Stimulated activated naive CD4-positive, alpha-beta T cell treated with Interleukin-2 at 50 U/mL for 16 hours (primary cell): ENCODE measurements around the gene LRRC42.

Experiments used
- DNase-seq: peaks from one replicate; lab custom pipeline; 2025; lab: John Stamatoyannopoulos, UW

Gene LRRC42, protein sequence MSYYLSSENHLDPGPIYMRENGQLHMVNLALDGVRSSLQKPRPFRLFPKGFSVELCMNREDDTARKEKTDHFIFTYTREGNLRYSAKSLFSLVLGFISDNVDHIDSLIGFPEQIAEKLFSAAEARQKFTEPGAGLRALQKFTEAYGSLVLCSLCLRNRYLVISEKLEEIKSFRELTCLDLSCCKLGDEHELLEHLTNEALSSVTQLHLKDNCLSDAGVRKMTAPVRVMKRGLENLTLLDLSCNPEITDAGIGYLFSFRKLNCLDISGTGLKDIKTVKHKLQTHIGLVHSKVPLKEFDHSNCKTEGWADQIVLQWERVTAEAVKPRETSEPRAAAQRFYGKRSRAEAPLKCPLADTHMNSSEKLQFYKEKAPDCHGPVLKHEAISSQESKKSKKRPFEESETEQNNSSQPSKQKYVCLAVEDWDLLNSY

DNA sequence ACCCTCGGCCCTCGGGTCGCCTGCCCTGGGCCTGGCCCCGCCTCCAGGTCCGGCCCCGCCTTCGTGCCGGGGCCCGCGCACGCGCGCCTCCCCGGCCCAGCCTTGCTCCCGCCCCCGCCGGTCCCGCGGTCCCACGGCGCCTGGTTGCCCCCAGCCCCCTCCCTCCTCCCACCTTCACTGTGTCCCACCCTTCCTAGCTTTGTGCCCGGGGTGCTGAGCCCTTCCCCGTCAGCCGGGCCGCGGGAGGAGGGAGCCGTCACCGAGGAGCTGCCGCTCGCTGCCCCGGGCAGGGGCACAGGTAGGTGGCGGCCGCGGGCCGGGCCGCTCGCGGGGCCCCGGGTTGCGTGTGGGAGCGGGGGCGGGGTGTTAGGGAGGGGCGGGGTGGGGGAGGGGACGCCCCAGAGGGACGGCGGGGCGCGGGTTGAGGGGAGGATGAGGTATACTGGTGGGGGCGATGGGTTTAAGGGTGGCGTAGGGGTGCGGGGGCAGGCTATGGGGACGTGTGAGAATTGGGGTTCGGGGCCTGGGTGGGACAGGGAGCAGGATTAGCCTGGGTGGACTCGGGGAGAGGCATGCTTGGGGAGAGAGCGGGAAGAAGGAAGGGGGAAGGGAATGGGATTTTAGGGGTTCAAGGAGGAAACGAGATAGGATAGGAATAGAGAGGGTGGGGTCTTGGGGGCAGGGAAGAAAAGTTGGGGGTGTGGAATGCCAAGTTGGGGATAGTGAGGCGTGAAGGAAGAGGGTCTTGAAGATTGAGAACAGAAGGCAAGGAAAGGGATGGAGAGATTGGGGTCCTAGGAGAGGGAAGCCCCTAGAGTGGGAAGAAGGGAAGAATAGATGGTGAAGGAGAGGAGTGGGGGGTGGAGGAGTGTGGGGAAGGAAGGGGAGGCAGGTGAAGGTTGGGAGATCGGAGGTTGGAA, at the start of gene LRRC42:
Gene LRRC42, plus strand, starts transcription at position 99 of the 920 bp plus-strand sequence. CDS start 5,650 bp downstream, outside the sequence.
- DNase-seq = peak; percentile 74

DNA sequence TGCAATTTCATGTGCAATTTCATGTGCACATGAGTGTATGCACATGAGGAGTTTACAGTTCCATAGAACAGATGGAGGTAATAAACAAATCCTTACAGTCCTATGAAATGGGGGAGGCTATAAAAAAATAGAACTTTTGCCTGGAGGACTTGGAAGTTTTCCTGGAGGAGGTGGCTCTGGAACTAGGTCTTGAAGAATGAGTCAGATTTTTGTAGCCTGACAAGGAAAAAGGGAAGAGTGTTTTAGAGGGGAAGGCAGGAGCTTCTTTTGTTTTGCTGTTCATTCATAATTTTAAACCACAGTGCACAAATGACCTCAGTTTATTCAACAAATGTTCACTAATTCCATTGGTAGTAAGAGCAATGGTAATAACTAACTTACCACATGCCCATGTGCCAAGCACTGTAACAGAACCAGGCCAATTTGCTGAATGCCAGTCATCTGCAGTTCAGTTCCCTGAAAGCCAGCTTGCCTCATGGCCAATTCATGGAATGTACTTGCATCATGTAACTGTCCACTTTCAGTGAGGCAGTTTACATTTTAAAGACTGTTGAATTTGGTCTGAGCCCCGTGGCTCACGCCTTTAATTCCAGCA, 49.4 kb upstream of the LRRC42 start:
- no peak for DNase-seq

DNA sequence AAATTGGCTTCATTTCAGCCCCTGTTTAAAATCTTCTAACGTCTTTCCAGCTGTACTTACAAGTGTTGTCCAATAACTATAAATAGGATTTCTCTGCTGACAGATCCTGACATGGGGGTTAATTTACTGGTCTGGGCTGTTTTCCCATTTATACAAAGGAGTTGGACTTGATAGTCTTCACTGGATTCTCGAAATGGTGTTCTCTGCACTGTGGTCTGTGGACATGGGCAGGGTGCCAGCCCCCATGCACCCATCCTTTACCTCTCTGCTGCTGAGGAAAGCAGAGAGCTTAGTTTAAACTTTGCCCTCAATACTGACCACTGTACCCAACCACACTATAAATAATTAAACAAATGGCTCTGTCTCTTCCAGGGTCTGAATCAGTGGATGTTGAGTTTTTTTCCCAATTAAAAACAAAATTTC, 46.9 kb upstream of the LRRC42 start:
- no peak for DNase-seq

DNA sequence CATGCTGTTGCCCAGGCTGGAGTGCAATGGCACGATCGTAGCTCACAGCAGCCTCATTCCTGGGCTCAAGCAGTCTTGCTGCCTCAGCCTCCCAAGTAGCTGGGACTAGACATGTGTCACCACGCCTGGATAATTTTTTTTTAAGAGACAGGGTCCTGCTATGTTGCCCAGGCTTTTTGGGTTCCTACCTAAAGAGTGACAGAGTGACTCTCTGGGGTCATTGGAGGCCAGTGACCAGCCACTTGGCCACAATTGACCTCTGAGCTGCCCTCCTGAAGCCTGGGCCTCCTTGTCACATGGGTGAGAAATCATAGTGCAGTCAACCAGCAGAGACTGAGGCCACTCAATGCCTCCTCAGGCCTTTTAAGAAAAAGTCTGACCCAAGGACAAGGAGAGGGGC, 46.4 kb upstream of the LRRC42 start:
- DNase-seq = no peak

DNA sequence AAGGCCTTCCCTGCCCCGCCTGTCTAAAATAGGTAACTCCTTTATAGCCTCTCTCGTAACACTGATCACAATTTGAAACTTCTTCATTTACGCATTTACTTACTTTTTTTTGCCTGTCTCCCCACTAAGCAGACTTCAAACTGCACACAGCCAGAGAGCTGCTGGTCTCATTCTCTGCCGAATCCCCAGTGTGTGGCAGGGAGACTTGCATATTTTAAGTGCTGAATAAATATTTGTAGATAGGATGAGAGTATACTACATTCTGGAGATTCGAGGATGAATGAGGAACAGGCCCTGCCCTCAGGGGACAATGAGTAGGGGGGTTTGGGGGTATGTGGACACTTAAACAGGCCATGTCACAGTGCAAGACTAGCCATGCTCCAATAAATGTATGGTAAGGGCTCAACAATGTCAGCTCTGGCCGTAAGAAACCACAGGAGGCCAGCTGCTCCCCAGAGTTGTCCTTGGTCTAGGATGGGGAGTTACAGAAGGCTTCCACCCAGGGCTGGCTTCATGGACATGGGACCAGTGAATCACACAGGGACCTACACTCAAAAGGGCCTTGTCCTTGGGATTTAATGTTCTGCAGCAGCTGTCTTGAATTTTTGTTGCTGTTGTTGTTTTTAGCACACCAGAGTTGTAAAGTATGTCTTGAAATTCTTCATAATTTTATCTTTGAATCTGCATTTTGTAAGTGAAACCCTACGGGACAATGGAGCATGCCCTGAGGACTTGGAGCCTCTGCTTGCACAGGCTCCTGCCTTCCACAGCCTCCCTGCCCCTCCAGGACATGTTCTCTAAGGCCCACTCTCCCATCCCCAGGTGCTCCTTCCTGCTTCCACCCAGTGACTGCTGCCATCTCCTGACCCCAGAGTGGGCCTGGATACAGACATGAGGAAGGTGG, 43.7 kb upstream of the LRRC42 start:
- DNase-seq = no peak

DNA sequence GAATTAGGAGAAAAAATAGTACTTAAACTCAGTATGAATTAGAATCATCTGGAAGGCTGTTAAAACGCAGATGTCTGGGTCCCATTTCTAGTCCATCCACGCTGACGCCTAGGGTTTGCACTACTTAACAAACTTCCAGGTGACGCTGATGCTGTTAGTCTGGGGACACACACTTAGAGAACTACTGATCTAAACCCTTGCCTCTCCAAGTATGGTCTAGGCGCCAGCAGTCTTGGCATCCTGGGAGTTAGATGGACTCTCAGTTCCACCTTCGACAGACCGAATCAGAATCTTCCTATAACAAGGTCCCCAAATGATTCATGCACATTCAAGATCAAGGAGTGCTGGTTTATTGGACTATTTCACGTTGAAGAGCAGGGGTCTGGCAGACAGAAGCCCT, 40.6 kb upstream of the LRRC42 start:
- DNase-seq = no peak

DNA sequence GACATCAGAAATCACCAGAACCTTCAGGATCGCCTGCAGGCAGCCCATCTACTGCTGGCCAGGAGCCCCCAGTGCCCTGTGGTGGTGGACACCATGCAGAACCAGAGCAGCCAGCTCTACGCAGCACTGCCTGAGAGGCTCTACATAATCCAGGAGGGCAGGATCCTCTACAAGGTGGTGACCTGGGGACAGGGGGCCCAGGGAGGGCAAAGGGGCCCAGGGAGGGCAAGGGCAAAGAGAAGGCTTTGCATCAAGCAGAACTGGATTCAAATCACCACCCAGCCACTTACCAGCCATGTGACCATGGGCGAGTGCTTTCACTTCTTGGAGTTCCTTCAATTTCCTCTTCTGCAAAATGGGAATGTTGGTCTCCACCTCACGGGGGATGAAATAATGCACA, 40.0 kb upstream of the LRRC42 start:
- no peak for DNase-seq

DNA sequence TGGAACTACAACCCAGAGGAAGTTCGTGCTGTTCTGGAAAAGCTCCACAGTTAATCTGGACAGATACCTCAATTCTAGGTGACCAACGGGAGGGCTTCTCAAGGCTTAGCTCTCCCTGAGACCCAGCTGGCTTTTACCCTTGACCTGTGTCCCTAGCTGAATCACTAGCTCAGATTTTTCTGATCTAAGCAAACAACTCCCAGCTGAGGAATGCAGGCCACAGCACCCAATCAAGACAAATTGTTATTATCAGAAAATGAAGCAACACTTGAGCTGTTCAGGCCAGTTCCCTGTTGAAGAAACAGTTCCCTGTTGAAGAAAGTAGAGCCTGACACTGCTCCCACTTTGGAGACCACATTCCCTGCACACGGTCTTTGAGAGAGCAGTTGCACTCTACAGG, 36.2 kb upstream of the LRRC42 start:
- DNase-seq = no peak

DNA sequence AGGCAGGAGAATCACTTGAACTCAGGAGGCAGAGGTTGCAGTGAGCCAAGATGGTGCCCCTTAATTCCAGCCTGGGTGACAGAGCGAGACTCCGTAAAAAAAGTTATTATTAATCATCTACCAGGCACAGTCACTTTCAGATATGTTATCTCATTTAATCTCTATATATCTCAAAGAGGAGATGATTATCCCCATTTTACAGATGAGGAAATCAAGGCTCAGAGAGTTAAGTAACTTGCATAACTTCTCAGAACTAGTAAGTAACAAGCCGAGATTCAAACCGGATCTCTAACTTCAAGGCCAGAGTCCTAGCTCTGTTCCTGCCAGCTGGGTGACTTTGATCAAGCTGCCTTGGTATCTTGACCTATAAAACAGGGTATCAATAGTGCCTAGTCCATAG, 34.7 kb upstream of the LRRC42 start:
- no peak for DNase-seq

DNA sequence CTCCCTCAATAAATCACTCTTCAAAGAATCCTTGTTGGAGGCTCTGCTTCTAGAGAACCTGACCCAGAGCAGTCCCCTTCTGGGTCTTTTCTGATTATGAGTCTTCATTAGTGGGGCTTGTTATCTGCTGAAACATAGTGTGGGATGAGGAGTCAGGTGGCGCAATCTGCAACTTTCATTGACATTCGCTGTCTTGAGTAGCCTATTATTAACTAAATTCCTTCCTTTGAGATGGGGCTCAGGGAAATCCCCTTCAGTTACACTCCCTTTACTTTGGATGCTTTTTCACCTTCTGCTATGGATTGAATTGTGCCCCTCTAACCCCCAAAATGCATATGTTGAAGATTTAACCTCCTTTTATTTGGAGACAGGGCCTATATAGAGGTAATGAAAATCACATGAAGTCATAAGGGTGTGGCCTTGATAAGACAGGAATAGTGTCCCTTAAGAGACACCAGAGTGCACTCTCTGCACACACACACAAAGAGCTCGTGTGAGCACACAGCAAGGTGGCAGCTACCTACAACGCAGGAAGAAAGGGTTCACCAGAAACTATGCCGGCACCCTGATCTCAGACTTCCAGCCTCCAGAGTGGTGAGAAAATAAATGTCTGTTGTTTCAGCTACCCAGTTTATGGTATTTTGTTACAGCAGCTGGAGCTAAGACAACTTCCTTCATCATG, 32.7 kb upstream of the LRRC42 start:
- no peak for DNase-seq

DNA sequence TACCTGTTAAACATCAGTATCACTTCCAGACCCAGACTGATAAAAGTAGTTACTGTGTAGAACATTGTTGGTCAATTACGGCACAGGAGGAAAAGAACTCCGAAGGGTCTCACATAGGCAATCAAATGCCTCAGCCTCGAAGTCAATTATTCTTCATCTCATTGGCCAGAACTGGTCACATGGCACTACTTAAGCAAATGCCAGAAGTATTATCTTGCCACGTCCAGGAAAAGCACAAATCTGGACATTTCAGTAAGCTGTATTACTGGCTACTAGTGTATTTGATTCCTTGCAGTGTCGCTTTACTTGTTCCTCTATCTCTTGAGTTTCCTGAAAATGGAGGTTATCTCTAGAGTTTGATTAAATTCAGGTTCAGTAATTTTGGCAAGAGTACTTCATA, 27.8 kb upstream of the LRRC42 start:
- DNase-seq = no peak

DNA sequence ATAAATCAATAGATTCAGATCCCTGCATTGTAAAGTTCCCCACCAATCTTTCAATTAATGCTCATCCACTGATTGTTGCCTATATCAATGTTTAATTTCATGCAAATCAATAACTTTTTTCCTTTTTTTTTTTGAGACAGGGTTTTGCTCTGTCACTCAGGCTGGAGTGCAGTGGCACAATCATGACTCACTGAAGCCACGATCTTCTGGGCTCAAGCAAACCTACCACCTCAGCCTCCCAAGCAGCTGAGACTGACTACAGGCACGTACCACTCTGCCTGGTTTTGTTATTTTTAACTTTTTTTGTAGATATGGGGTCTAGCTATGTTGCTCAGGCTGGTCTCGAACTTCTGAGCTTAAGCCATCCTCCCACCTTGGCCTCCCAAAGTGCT, 26.5 kb upstream of the LRRC42 start:
- DNase-seq = no peak

DNA sequence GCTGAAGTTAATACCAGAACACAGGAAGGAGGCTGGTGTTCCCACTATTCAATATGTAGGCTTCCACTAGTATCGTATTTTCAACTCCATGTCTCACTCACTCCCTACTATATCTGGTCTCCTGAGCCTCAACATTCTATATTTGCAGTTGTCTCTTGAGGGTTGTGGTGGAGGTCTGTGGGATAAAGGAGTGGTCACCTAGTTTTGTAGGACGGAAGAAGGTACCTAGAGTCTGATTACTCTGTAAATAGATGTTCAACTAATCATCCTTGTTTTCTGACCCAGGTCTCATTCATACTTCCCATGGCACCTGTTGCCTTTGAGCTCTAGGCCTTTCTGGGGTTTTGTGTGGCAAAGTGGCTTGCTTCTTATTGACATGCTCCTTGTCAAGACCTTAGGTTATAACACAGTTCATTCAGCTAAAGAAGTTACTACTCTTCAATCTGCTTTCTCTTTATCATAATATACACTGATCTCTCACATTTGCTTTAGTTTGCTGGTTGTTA, 18.7 kb upstream of the LRRC42 start:
- no peak for DNase-seq

DNA sequence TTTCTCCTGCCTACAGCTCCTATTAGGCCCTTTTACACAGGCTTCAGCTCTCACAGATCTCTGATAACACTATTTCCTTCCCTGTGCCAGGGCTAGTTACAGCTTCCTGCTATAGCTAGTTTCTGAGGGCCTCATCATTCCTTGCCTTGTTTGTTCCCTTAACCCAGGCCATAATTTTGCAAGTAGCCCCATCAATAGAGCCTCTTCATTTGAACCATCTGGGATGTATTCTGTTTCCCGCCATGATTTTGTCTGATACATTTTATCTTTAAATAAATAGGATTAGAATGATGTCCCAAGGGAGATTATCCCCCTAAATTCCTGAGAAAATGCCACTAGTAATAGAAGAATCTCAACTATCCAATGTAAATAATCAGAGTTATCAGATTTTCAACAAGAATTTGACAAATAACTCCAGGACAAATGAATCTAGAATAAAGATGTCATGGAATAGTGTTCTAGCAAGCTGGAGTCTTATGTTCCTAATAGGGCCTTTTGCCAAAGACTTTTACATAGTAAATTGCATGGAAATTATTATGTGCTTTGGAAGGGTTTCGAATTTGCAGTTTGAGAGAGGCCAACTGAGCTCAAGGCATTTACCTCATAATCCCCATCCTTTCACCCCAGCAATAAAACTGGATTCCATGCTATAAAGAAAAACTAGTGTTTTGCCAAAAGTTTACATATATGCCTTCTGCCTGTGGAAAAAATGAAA, 16.7 kb upstream of the LRRC42 start:
- DNase-seq = no peak

DNA sequence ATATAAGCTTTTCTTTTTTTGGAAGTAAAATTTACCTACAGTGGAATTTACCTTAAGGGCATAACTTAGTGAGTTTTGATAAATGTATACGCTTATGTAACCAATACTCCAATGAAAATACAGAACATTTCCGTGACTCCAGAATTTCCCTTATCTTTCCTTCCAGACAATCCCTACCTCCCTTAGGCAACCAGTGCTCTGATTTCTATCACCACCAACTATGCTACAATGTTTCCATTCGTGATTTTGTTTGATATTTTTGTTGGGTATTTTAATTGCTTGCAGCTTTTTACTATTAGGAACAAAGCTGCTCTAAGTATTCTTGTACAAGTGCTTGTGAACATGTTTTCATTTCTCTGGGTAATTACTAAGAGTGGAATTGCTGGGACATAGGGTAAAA, 15.2 kb upstream of the LRRC42 start:
- no peak for DNase-seq

DNA sequence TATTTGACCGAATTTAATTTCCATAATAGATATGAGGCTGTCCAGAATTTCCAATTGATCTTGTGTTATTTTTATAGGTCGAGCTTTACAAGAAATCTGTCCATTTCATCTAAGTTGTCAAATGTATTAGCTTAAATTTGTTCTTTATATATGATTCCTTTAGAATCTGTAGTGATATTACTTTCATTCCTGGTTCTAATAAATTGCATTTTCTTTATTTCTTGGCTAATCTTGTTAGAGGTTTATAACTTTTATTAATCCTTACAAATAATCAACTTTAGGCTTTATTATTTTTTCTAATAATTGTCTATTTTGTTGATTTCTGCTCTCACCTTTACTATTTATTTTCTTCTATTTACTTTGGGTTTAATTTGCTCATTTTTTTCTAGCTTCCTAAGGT, 14.6 kb upstream of the LRRC42 start:
- no peak for DNase-seq

DNA sequence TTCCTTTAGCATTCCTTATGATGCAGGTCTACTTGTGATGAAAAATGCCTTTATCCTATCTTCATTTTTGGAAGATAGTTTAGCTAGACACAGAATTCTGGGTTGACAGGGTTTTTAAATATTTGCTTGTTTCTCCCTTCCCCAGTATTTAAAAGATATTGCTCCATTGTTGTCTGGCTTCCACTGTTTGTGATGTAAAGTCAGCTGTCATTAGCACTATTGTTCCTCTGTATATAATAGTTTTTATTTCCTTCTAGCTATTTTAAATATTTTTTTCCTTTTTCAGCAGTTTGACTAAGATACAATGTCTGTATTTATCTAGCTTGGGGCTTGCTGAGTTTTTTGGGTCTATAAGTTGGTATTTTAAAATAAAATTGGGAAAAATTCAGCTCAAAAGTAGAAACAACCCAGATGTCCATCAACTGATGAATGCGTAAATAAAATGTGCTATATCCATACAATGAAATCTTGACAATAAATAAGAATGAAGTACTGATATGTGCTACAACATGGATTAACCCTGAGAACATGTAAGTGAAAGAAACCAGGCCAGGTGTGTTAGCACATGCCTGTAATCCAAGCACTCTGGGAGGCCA, 11.9 kb upstream of the LRRC42 start:
- DNase-seq = no peak

DNA sequence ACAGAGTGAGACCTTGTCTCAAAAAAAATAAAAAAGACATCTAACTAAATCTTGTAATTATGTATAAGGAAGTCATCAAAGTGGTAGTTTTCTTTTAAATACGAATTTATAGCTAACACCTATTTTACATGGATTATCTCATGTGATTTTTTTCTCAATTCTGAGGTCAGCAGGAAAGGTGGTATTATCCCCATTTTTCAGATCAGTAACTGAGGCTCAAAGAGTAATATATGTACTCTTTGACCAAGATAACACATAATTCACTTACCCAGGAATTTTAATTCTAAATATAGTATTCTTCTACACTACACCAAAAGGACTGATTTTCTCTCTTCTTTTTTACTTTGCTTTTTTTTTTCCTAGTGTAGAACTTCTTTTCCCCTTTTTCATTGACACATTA, 9.7 kb upstream of the LRRC42 start:
- no peak for DNase-seq

DNA sequence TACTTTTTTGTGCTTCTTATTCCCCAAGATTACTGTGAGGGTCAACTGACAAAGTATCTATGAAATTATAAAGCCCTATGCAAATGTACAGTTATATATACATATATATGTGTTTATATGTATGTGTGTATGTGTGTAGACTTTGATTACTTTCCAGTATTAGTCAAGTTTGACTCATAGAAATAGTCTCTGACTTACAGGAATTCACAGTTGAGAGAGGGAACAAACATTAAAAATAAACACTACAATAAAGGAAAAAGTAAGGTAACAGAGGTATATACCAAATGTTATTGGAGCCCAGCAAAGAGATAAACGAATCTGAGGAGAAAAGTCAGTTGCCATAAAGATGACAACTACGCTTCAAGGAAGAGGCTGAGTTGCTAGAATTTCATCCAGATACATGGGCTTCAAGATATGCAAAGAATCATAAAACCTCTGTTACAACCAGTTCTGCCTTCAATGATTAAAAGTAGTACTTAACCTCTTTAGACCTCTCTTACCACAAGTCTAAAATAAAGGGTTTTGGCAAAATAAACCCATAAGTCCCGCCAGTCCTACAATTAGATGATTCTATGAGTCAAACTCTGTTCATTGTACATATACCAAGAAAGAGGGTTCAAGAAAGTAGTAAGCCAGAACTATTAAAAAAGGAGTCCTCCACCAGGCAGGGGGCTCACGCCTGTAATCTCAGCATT, 7.9 kb upstream of the LRRC42 start:
- DNase-seq = no peak
